HG02623 (cell line): ENCODE data around the gene ZNF350.
"Not testable (repeated sequence)": the region's sequence is repeated elsewhere in the genome, so short reads cannot be mapped to it uniquely, and the experiment has no call there.

Source experiments
- ATAC-seq: cut with Tn5 transposase; IDR thresholded peaks from one replicate; pipeline ENCODE4 v1.9.1; 2021; ENCODE audit warnings: moderate library complexity; ENCODE audit not compliant: unreplicated experiment

ZNF350 gene

GRCh38 chr19:51975787-51976186 is 10.9 kb downstream of the ZNF350 start:
- ATAC-seq = not testable (repeated sequence)

DNA sequence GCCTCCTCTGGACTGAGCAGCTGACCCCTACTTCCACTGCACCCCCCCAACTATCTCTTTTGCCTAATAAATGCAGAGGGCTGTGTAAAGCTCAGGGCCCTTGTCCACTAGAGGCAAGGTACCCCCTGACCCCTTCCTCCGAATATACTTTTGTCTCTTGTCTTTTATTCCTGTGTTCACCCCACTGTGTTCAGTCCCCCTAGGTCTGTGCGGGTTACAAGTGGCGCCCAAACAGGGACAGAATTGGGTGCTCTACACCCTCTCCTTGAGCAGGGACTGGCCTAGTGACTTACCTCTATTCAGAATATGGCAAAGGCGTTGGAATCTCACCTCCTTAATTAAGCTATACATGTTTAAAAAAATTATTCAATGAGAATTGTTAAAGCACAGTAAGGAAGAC is 15.0 kb downstream of the ZNF350 start:
- no peak for ATAC-seq

- no peak for ATAC-seq
Observed at GRCh38 chr19:51970718-51971117, 15.9 kb downstream of the ZNF350 start.

DNA sequence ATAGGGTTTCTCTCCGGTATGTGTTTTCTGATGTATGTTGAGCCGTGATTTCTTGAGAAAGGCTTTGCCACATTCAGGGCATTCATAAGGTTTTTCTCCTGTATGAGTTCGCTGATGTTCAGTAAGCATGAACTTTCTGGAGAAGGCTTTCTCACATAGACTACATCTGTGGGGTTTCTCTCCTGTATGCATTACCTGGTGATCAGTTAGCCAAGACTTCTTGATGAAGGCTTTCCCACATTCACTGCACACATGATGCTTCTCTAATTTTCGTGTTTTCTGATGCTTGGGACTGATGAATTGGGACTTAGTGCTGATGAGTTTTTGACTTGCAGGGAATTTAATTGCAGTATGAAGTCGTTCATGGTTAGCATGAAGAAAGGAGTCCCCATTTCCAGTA is 21.1 kb downstream of the ZNF350 start:
- no peak for ATAC-seq

DNA sequence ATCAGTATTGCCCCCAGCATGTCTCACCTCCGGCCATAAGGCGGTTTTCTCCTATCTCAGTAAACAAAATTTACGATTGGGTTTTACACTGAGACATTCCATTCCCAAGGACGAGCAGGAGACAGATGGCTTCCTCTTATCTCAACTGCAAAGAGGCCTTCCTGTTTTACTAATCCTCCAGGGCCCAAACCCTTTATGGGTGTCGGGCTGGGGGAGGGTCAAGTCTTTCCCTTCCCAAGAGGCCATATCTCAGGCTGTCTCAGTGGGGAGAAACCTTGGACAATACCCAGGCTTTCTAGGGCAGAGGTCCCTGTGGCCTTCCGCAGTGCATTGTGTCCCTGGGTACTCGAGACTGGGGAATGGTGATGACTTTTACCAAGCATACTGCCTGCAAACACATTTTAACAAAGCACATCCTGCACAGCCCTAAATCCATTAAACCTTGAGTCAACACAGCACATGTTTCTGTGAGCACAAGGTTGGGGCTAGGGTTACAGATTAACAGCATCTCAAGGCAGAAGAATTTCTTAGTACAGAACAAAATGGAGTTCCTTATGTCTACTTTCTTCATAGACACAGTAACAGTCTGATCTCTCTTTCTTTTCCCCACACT is 25.9 kb downstream of the ZNF350 start:
- not testable (repeated sequence) for ATAC-seq

- ATAC-seq = no peak
Observed at GRCh38 chr19:51959791-51960190, 26.8 kb downstream of the ZNF350 start.

- ATAC-seq = not testable (repeated sequence)
Observed at GRCh38 chr19:51957846-51958245, 28.8 kb downstream of the ZNF350 start.

DNA sequence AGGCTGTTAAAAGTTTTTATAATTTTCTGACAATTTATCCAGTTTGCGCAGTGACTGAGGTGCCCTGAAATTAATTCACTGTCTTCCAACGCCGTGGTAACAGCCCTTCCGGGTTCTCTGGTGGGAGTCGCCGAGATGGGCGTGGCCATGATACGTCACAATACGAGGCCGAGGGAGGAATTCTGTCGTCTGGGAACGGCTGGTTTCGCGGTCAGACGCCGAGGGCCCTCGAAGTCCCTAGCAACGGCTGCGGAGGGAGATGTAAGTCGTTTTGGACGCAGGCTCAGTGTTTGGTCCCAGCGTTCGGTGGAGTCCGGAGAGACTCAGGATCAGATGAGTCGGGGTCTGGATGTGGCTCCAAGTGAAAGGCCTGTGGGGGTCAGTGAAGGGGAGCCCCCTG is 37.7 kb downstream of the ZNF350 start:
- no peak for ATAC-seq

GRCh38 chr19:51946602-51947001 is 40.0 kb downstream of the ZNF350 start:
- no peak for ATAC-seq

- ATAC-seq = no peak
Observed at GRCh38 chr19:51944798-51945552, 41.7 kb downstream of the ZNF350 start.

- no peak for ATAC-seq
Observed at GRCh38 chr19:51938936-51939335, 47.7 kb downstream of the ZNF350 start.

GRCh38 chr19:51931921-51932320 is 54.7 kb downstream of the ZNF350 start:
- ATAC-seq = no peak

DNA sequence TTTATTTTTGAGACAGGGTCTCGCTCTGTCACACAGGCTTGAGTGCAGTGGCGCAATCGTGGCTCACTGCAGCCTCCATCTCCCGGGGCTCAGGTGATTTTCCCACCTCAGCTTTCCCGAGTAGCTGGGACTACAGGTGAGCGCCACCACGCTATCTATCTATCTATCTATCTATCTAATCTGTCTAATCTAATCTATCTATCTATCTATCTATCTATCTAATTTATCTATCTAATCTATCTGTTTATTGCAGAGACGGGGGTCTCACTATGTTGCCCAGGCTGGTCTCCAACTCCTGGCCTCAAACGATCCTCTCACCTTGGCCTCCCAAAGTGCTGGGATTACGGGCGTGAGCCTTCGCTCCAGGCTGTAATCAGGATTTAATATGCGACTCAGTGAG is 58.8 kb downstream of the ZNF350 start:
- no peak for ATAC-seq

DNA sequence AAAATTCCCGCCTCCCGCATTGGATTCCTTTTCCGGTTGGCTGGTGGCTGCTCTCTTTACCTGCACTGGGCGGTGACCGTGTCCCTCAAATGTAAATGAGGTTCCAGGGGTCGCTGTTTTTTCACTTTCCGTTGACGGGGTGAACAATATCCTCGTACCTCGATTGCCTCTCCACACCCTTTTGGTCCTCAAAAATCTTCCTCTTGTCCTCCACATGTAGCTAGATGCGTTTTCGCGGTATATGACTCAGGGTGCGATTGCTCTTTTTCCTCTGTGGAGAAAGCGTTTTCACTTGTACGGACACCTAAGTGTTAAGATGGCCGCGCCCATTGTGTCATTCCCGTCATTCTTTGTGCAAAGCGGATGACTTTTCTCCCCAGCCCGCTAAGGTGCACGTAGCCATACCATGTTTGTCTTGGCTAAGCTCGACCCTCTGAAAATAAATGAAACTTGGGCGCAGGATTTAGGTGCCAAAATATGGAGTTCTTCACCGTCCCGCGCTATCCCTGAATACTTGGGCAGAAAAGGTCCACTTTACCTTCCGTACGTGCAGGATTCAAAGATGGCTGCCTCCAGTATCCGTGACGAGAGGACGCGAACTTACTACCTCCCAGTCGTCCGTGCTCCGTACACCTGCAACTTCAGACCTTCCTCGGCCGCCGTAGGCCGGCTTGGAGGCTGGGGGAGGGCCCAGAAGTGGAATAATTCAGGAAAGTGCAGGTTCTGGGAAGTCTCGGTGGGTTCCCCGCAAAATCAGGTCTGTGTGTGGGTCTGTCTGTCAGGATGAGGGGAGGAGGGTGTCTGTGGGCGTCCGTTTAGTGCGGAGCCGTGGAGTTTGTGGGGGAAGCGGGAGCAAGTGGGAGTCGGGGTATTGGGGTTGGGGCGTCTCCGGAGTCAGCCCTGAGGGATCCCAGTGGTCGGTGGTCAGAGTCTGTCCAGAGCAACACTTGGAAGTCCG is 59.6 kb downstream of the ZNF350 start, which contains the start of gene ZNF613:
TSS of gene ZNF613 (plus strand) at position 689 of the 958 bp plus-strand sequence. CDS start 8,749 bp downstream, outside the sequence.
- peak; percentile 73 for ATAC-seq

- peak; percentile 7 for ATAC-seq
Observed at GRCh38 chr19:51926426-51926783, 60.2 kb downstream of the ZNF350 start.

DNA sequence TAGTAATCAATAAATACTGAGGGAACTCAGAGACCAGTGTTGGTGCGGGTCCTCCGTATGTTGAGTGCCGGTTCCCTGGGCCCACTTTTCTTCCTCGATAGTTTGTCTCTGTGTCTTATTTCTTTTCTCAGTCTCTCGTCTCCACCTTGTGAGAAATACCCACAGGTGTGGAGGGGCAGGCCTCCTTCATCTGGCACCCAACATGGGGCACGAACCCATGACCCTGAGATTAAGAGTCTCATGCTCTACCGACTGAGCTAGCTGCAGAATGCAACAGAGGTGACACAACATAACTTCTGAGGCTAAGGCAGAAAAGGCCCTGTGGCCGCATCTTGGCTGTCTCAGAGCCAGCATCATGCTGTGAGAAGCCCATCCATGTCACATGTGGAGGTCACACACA is 64.7 kb downstream of the ZNF350 start:
- no peak for ATAC-seq

GRCh38 chr19:51919606-51920005 is 67.0 kb downstream of the ZNF350 start:
- no peak for ATAC-seq

GRCh38 chr19:51916167-51916566 is 70.5 kb downstream of the ZNF350 start:
- ATAC-seq = no peak

- no peak for ATAC-seq
Observed at GRCh38 chr19:51915324-51915867, 71.2 kb downstream of the ZNF350 start.
